Neural cell (in vitro differentiated cells): ENCODE results near the gene SLC29A1. TPM values are rescaled to one million over a fixed set of nuclear protein-coding genes. Genes with fewer than 3 reads are reported as not detected.
A peak's percentile ranks its signal among the peaks of the same experiment; 100 is the strongest.

Experiments used
- H2AFZ ChIP-seq: fragments of 200-600, 300-800 bp; sonication (generic), shearing (Covaris generic); 2 replicates; pipeline ENCODE4 v1.6.0; 2014; ENCODE audit warnings: low read depth, mild to moderate bottlenecking, antibody characterized with exemption, low read length, moderate library complexity
- H3F3A ChIP-seq: fragments of 200-600 bp; shearing (Covaris generic); 2 replicates; pipeline ENCODE4 v1.6.1; 2016; ENCODE audit warnings: mild to moderate bottlenecking, moderate library complexity, mixed read lengths, antibody characterized with exemption, low read length; ENCODE audit not compliant: insufficient read depth, poor library complexity, severe bottlenecking
- H3K27ac ChIP-seq: fragments of 200-600, 300-800 bp; sonication (generic), shearing (Covaris generic); 2 replicates; pipeline ENCODE4 v1.5.1; 2014; ENCODE audit warnings: mild to moderate bottlenecking, low read length, moderate library complexity
- H3K27me3 ChIP-seq: fragments of 300-800, 200-600 bp; sonication (generic), shearing (Covaris generic); 2 replicates; pipeline ENCODE4 v1.6.0; 2014; ENCODE audit warnings: mild to moderate bottlenecking, low read depth, low read length, moderate library complexity; ENCODE audit not compliant: insufficient read depth
- H3K36me3 ChIP-seq: fragments of 300-800, 200-600 bp; sonication (generic), shearing (Covaris generic); 2 replicates; pipeline ENCODE4 v1.5.1; 2014; ENCODE audit warnings: mild to moderate bottlenecking, antibody characterized with exemption, low read length, moderate library complexity; ENCODE audit not compliant: insufficient read depth
- H3K4me2 ChIP-seq: fragments of 300-800, 200-600 bp; sonication (generic), shearing (Covaris generic); 2 replicates; pipeline ENCODE4 v1.6.0; 2014; ENCODE audit warnings: mild to moderate bottlenecking, low read length
- H3K4me3 ChIP-seq: fragments of 300-800, 200-600 bp; sonication (generic), shearing (Covaris generic); 2 replicates; pipeline ENCODE4 v1.5.1; 2014; ENCODE audit warnings: mild to moderate bottlenecking, low read length, moderate library complexity
- H3K79me2 ChIP-seq: fragments of 200-600 bp; shearing (Covaris generic); replicated peaks from 2 replicates; pipeline ENCODE4 v1.6.0; 2014; ENCODE audit warnings: mild to moderate bottlenecking, low read length, moderate library complexity; ENCODE audit not compliant: insufficient read depth
- H3K9ac ChIP-seq: fragments of 300-800, 200-600 bp; sonication (generic), shearing (Covaris generic); 2 replicates; pipeline ENCODE4 v1.6.1; 2016; ENCODE audit warnings: mild to moderate bottlenecking, low read length, mixed read lengths
- H3K9me2 ChIP-seq: fragments of 200-600 bp; shearing (Covaris generic); 2 replicates; pipeline ENCODE4 v1.6.1; 2016; ENCODE audit warnings: mild to moderate bottlenecking, low read length, mixed read lengths; ENCODE audit not compliant: insufficient read depth
- H3K9me3 ChIP-seq: fragments of 200-600, 300-800 bp; sonication (generic), shearing (Covaris generic); 2 replicates; pipeline ENCODE4 v1.6.1; 2016; ENCODE audit warnings: mild to moderate bottlenecking, mixed run types, low read length, moderate library complexity, mixed read lengths
- H4K20me1 ChIP-seq: fragments of 200-600 bp; shearing (Covaris generic); 2 replicates; pipeline ENCODE4 v1.6.1; 2016; ENCODE audit warnings: mild to moderate bottlenecking, mixed run types; ENCODE audit not compliant: insufficient read depth
- EP300 ChIP-seq: fragments of 450-650 bp; conservative IDR thresholded peaks from 2 replicates; pipeline ENCODE4 v1.6.1; 2014; ENCODE audit warnings: antibody characterized with exemption, mild to moderate bottlenecking, moderate library complexity; ENCODE audit not compliant: poor library complexity, severe bottlenecking
- EZH2 ChIP-seq: fragments of 200-600, 300-800 bp; shearing (Covaris generic), sonication (generic); IDR thresholded peaks from 2 replicates; pipeline ENCODE4 v1.6.1; 2014; ENCODE audit warnings: antibody characterized with exemption, low read length, borderline replicate concordance, mild to moderate bottlenecking; ENCODE audit not compliant: insufficient read depth, poor library complexity, severe bottlenecking
- MXI1 ChIP-seq: fragments of 450-650 bp; conservative IDR thresholded peaks from 2 replicates; pipeline ENCODE4 v1.6.1; 2014; ENCODE audit warnings: antibody characterized with exemption, mild to moderate bottlenecking; ENCODE audit not compliant: poor library complexity, severe bottlenecking
- POLR2AphosphoS5 ChIP-seq: IDR thresholded peaks from 2 replicates; pipeline ENCODE4 v1.6.1; 2012
- RAD21 ChIP-seq: fragments of 450-650 bp; conservative IDR thresholded peaks from 2 replicates; pipeline ENCODE4 v1.6.1; 2014; ENCODE audit warnings: antibody characterized with exemption, mild to moderate bottlenecking, moderate library complexity
- REST ChIP-seq: IDR thresholded peaks from 2 replicates; pipeline ENCODE4 v1.6.1; 2012; ENCODE audit warnings: borderline replicate concordance
- SMC3 ChIP-seq: fragments of 450-650 bp; conservative IDR thresholded peaks from 2 replicates; pipeline ENCODE4 v1.6.1; 2014; ENCODE audit warnings: antibody characterized with exemption, mild to moderate bottlenecking, moderate library complexity; ENCODE audit not compliant: poor library complexity
- TAF1 ChIP-seq: IDR thresholded peaks from 2 replicates; pipeline ENCODE4 v1.6.1; 2012; ENCODE audit warnings: low read depth
- polyA plus RNA-seq: library from polyadenylated mRNA; depleted of rRNA; stranded (reverse); fragments of >200 nt; gene quantifications from 2 replicates; pipeline ENCODE4 v1.2.3, GENCODE V29; 2014
- TF ChIP-seq, protein P1 (sequence below): fragments of 450-650 bp; IDR thresholded peaks from 2 replicates; pipeline ENCODE4 v1.5.1; 2014; ENCODE audit warnings: antibody characterized with exemption, mild to moderate bottlenecking, moderate library complexity; ENCODE audit not compliant: poor library complexity, severe bottlenecking

The SLC29A1 gene
- polyA plus RNA-seq, 1 donor from 2014 or later: 18.9 TPM

GRCh38 chr6:44246663-44247337, 23.4 kb downstream of the SLC29A1 start, which contains the start of gene HSP90AB1:
Gene HSP90AB1, plus strand, starts transcription at chr6:44247101. Its CDS starts 1,529 bp downstream, at chr6:44248630.
- H3K27ac ChIP-seq: peak within 1 kb of the TSS; percentile 94
- peaks cover 43% of the 10 kb centered on the region for H3K79me2 ChIP-seq
- TF ChIP-seq REST (peak; percentile 84), POLR2AphosphoS5 (peak; percentile 100), TAF1 (peak; percentile 95)
- TF ChIP-seq, protein P1, sequence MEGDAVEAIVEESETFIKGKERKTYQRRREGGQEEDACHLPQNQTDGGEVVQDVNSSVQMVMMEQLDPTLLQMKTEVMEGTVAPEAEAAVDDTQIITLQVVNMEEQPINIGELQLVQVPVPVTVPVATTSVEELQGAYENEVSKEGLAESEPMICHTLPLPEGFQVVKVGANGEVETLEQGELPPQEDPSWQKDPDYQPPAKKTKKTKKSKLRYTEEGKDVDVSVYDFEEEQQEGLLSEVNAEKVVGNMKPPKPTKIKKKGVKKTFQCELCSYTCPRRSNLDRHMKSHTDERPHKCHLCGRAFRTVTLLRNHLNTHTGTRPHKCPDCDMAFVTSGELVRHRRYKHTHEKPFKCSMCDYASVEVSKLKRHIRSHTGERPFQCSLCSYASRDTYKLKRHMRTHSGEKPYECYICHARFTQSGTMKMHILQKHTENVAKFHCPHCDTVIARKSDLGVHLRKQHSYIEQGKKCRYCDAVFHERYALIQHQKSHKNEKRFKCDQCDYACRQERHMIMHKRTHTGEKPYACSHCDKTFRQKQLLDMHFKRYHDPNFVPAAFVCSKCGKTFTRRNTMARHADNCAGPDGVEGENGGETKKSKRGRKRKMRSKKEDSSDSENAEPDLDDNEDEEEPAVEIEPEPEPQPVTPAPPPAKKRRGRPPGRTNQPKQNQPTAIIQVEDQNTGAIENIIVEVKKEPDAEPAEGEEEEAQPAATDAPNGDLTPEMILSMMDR: no peak
- H3K4me2 ChIP-seq: peak within 1 kb of the TSS; percentile 81
- no peaks in the 10 kb centered on the region for H3F3A ChIP-seq
- no peaks in the 10 kb centered on the region for H3K27me3 ChIP-seq
- no peaks in the 10 kb centered on the region for H3K9me3 ChIP-seq
- H3K9ac ChIP-seq: peak within 1 kb of the TSS; percentile 93
- no peaks in the 10 kb centered on the region for H3K9me2 ChIP-seq
- peak within 1 kb of the TSS; percentile 99 for H3K4me3 ChIP-seq
- H4K20me1 ChIP-seq: peaks cover 5% of the 10 kb centered on the region
- H2AFZ ChIP-seq: peak within 1 kb of the TSS; percentile 96
- H3K36me3 ChIP-seq: peaks cover 14% of the 10 kb centered on the region

DNA sequence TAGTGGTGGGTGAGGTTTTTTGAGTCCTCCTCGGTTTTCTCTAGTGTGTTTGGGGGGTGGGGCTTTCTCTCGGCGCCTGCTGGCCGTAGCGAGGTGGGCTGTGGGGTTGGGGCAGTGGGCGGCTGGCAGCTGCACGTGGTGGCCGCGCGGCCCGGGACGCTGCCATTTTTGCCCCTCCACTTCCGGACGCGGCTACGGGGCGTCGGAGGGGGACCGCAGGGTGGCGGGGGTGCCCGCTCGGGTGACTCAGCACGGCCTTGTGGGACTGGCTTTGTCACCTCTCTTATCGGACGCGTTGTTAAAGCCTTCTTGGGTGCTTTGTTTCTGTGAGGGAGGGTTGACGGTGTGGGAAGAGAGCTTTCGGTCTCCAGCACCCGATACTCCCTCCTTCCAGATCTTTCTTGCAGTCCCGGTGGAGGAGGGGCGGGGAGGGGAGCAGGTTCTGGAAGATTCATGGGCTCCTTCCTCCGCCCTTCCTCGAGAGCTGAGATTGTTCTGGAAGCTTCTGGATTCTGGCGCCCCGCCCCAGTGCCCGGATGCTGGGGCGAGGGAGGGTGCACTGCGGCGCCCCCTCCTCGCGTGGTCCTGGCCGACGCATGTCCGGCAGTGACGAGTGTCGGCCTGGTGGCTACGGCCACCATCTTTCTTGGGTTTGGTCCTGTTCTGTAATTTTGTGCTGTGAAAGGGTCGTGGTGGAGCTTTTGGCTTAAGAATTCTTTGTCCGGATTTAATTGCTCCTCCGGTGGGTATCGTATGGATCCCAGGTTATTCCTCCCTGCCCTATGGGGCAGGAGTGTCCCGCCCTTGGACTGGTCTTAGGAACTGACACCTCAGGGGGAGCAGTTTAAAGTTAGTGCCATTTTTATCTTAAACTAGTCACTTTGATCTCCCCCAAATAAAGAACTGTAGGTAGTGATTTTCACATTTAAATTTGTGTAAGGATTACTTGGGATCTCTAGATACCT, 24.2 kb downstream of the SLC29A1 start:
- H3K36me3 ChIP-seq: peaks cover 16% of the 10 kb centered on the region

More for the DNA sequence above, 24.2 kb downstream of the SLC29A1 start:
- H3K4me3 ChIP-seq: peak overlapping the region; percentile 99
- H3K9me3 ChIP-seq: no peaks in the 10 kb centered on the region
- TF ChIP-seq EP300 (peak; percentile 68), SMC3 (peak; percentile 15), TAF1 (no peak), REST (no peak), RAD21 (no peak), EZH2 (no peak), MXI1 (peak; percentile 99), POLR2AphosphoS5 (peak; percentile 11)
- peaks cover 5% of the 10 kb centered on the region for H4K20me1 ChIP-seq
- peak overlapping the region; percentile 38 for H2AFZ ChIP-seq
- peaks cover 46% of the 10 kb centered on the region for H3K79me2 ChIP-seq
- no peaks in the 10 kb centered on the region for H3K27me3 ChIP-seq
- H3K4me2 ChIP-seq: peak overlapping the region; percentile 81
- no peaks in the 10 kb centered on the region for H3K9me2 ChIP-seq
- H3K27ac ChIP-seq: peak overlapping the region; percentile 94
- no peaks in the 10 kb centered on the region for H3F3A ChIP-seq
- peak overlapping the region; percentile 93 for H3K9ac ChIP-seq
